Measurements from ENCODE around the gene LUC7L3.
A peak's percentile ranks its signal among the peaks of the same experiment; 100 is the strongest.

The LUC7L3 gene

DNA sequence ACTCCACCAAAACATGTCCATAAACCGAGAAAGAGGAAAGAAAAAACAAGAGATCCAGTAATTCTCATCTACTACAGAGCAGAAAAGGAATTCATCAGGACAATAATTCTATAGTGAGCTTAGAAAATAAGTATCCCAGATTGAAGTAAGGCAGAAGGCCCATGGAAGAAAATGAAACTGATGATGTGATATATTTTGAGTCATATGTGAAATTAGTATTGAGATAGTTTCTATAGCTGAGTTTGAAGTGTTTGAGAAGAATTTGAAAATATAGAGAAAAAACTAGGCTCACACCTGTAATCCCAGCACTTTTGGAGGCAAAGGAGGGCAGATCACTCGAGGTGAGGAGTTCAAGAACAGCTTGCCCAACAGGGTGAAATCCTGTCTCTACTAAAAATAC is 19.7 kb downstream of the LUC7L3 start:
- FAIRE-seq, result no peak

DNA sequence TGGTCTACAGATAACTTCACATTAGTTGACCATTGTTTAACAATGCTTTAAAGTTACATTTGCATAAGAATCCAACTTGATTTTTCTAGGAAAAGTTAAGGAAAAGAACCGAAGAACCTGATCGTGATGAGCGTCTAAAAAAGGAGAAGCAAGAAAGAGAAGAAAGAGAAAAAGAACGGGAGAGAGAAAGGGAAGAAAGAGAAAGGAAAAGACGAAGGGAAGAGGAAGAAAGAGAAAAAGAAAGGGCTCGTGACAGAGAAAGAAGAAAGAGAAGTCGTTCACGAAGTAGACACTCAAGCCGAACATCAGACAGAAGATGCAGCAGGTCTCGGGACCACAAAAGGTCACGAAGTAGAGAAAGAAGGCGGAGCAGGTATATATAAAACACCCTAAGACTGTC is 26.2 kb downstream of the LUC7L3 start:
- DNase-seq (ENCODE audit: insufficient read length, low spot score), result no peak
- no peak for FAIRE-seq

More for the DNA sequence above, 19.7 kb downstream of the LUC7L3 start:
- DNase-seq (ENCODE audit: insufficient read length, low spot score), result no peak

DNA sequence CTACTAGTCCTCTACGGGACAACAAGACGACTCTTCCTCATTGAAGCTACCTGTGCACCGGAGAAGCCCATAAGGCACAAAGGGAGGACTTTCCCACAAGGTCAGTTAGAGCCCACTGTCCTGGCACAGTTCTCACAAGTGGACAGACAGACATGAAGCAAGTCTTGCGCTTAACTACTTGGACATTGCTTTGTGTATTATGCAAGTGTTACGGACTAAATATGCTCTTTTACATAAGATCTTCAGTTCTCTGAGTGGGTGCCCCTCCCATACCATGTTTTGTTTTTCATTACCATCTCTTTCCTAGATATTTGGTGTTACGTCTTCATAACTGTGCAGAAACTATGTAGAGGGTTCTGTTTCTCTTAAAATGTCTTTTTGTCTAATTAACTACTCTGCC is 29.8 kb downstream of the LUC7L3 start:
- FAIRE-seq, result peak; percentile 77
- DNase-seq (ENCODE audit: insufficient read length, low spot score), result no peak

DNA sequence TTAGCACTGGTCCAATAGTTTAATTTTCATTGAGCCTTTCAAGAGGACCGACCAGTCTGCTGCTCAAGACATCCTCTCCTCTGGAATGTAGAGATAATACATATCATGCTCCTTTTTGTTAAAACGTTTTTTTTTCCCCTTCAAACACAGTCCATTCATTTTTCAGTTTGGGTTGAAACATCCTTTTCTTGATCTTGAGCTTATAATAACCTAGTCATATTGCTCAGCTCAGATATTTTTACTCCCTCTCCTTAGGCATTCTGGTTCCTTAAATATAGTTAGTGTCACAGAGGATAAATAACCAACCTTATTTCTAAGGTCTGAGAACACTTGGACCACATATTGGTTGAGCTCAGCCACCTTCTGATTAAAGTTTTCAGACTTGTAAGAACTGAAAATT is 35.1 kb downstream of the LUC7L3 start:
- DNase-seq (ENCODE audit: insufficient read length, low spot score), result no peak
- FAIRE-seq, result no peak

DNA sequence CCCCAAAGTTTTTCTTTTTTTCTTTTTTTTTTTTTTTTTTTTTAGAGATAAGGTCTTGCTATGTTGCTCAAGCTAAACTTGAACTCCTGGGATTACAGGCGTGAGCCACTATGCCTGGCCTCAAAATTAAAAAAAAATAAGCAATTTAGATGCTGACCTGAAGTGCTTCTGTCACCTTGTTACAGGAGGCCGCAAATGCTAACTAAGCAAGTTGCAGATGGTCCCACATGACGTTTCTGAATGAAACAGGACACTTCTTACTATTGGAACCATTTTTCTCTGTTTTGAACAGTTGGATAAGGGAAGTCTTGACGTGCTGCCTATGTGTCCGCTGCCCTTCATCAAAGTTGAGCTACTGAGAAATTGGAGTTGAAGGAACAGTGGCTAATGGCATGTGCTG is 39.1 kb downstream of the LUC7L3 start:
- FAIRE-seq (no peak), DNase-seq (ENCODE audit: insufficient read length, low spot score) (no peak)

DNA sequence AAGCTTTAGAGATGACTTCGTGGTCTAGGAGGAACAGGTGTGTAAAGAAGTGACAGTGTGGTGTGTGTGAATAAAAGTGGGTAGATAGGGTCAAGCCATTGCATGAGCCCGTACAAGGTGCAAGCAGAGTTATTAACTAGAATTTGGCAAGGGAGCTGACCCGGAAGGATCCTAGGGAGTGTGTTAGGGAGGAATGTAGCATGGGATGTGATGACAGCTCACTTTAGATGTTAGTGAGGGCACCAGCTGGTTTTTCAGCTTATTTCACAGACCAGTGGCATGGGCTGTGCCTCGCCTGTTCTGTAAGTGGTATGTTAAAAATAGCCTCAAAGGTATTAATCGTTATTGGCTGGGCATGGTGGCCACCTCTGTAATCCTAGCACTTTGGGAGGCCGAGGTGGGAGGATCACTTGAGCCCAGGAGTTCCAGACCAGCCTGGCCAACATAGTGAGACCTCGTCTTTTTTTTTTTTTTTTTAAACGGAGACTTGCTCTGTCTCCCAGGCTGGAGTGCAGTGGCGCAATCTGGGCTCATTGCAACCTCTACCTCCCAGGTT is 39.7 kb downstream of the LUC7L3 start:
- DNase-seq (ENCODE audit: insufficient read length, low spot score), result no peak
- FAIRE-seq, result no peak

DNA sequence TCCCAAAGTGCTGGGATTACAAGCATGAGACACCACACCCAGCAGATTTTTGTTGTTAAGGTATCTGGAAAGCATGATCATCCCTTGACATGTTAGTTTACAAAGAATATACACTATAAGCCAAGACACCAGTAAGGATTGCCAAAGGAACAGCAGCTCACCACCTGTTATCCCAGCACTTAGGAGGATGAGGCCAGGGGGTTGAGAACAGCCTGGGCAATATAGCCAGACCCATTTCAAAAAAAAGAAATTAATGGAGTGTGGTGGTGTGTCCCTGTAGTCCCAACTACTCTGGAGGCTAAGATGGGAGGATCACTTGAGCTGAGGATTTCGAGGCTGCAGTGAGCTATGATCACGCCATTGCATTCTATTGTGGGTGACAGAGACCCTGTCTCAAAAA is 42.8 kb downstream of the LUC7L3 start:
- no peak for FAIRE-seq

DNA sequence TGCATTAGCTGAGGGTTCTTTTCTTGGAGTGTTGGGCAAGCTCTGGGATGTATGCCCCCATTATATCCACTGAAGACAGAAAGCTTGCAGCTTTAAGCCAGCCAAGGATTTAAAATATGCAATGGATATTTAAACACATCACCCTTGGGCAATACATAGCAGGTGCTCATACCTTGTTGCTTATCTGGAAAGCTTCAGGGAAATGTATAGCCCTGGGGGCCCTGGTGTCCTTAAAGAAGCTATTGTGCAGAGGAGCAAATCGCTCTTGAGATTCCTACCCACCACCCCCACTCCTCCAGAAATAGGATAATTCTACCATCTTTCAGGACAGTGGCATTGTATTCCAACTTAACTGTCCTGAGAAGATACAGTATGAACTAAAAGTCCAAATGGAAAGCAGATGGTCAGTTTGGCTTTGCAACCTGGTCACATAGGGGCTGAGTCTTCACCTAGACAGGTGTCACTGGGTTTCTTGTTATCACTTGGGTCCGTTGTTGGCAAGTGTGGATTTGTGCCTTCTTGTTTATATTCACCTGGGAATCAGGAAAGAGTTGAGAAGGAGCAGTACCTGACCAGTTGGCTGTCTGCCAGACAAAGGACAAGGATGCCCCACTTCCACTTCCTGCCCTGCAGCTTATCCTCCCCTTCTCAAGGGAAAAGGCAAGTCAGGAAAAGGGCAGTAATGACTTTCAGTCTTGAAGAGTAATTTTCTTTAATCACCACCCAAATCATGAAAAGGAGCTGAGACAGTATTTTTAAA is 44.5 kb downstream of the LUC7L3 start:
- no peak for FAIRE-seq
- DNase-seq (ENCODE audit: insufficient read length, low spot score), result no peak

More for the DNA sequence above, 42.8 kb downstream of the LUC7L3 start:
- DNase-seq (ENCODE audit: insufficient read length, low spot score), result no peak

DNA sequence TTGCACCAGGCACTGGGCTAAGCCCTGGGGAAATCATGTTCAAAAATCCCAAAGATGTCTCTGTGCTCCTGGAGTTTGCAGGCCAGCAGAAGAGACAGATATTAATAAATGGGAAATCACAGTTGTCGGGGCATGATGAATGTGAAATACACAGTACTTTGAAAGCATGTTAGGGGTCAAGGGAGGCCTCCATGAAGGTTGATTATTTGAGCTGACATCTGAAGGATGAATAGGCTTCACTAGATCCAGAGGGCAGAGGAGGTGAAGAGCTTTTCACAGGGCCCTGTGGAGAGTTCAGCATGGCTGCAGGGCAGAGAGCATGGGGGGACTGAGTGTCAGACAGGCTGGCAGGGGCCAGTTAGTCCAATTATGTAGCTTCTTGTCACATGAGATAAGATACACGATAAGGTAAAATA is 45.3 kb downstream of the LUC7L3 start:
- no peak for DNase-seq (ENCODE audit: insufficient read length, low spot score)
- no peak for FAIRE-seq

DNA sequence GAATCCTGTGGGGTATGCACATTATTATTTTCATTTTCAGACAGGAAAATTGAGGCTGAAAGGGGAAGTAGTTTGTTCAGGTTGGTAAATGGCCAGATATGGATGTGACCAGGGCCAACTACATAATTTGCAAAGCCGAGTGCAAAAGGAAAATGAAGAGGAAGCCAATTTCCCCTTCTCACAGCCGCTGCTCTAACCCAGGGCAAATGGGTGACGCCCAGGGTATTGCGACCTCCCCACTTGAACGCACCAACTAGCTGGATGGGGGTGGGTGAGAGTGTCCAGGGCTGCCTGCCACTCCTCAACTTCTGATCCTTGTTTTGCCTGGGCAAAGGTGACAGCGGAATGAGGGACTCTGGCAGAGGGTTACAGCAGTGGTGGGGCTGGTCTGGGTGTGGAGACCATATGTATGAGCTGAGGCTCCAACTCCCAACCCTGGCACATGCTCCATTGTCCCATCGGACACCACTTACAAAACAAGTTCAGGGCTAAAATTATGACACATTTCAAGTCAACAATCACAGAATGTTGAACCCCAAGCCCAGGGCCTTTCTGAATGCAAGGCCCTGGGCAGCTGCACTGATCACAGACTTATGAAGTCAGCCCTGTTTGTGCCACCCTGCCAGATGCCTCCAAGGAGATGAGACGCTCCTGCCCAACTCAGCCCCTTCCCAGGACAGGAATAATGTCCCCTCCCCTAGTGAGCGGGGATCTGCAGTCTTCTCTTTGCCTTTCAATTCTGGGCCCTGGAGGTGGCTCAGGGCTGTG is 46.2 kb downstream of the LUC7L3 start:
- FAIRE-seq, result no peak
- no peak for DNase-seq (ENCODE audit: insufficient read length, low spot score)

DNA sequence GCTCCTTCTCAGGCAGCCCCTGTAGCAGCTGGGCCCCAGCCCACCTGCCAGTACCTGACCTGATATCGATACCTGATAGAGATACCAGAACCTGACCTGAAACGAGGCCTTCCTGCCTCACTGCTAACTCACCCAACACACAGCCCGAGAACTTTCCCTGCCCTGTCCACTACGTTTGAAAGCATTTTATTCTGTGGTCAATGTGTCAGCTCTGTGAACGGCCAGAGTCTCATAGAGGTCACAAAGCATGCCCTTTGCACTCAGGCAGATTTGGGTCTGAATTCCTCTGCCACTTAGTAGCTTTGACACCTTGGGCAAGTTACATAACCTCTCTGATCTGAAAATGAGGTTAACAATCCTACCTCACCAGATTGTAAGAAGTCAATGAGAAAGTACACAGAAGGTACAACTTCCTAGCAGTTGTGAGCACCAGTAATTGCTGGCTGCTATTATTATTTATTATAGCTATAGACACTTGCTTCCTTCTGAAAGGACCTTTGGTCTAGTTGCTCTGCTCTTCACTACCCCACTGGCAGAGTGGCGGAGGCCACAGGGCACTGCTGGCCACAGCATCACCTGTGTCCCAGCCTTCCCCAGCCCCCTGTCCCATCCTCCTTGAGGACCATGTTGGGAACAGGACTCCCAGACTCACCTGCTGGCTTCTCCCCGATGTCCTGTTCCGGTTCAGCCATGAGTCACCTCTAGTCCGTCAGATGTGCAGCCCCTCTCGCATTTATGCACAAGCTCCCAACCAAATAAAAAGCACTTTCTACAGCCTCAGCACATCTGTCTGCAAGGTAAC is 47.0 kb downstream of the LUC7L3 start:
- FAIRE-seq (no peak), DNase-seq (ENCODE audit: insufficient read length, low spot score) (no peak)

DNA sequence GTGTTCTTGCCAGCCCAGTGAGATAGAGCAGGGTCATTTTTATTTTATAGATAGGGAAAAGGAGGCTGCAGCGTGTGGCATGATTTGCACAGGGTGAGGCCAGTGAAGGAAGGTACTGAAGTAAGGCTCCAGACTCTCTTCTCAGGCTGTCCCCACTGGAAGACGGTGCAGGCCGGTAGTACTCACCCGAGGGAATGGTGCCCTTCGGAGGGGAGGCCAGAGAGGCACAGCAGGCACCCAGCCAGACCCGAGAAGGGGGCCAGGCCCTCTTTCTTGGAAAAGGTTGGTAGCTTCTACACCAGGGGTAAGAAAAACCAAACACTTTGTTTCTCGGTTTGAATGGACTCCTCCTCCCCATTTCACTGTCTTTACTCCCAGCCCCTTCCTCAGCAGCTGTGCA is 47.6 kb downstream of the LUC7L3 start:
- DNase-seq (ENCODE audit: insufficient read length, low spot score), result no peak
- no peak for FAIRE-seq

DNA sequence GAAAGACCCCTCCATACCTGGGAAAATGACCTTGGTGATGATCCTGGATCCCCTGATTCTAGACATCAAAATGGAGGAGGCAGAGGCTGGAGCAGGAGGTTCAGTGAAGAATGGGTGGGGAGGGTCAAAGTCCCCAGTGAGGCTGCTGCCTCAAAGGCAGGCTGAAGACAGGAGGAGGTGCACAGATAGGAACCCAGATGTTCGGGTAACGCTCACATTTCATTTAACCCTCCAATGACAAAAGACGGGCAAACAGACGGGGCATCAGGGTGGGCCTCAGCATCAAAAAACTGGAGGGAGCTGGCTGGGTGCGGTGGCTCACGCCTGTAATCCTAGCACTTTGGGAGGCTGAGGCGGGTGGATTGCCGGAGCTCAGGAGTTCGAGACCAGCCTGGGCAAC is 48.0 kb downstream of the LUC7L3 start, which contains the start of gene ANKRD40CL:
ANKRD40CL (minus strand) TSS at position 73 of the 400 bp plus-strand sequence. CDS start 605 bp downstream, outside the sequence.
- no peak for FAIRE-seq

DNA sequence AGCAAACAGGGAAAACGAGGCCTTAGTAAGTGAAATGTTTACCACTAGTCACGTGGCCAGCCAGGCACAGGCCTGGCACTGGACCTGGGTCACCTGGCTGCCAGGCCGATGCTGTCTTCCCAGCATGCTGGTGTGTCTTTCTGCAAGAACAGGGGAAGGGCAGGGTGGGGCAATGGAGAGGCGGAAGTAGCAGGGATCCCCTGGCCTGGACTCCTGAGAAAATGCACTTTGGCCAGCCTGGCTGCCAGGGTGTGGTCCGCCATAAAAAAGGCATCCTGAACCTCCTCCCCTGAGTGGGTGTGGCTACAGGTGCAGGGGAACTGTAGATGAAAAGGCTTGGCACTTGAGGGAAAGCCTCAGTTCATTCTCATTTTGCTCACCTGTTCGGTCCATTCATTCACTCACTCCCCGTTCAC is 49.0 kb downstream of the LUC7L3 start:
- DNase-seq (ENCODE audit: insufficient read length, low spot score) (no peak), FAIRE-seq (no peak)

More for the DNA sequence above, 48.0 kb downstream of the LUC7L3 start, which contains the start of gene ANKRD40CL:
- DNase-seq (ENCODE audit: insufficient read length, low spot score), result no peak

DNA sequence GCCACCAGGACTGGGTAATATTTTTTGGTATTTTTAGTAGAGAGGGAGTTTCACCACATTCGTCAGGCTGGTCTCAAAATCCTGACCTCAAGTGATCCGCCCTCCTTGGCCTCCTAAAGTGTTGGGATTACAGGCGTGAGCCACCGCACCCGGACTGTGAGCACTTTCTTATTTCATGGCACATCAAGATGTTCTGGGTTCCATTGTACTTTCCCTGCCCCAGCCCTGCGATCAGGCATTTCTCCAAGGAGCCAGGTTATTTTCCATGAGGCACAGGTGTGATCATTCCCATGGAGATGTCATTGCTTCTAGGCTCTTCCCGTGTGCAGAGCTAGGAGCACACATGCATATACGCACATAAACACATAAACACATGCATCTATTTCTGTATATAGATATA is 50.5 kb downstream of the LUC7L3 start:
- FAIRE-seq (no peak), DNase-seq (ENCODE audit: insufficient read length, low spot score) (no peak)

DNA sequence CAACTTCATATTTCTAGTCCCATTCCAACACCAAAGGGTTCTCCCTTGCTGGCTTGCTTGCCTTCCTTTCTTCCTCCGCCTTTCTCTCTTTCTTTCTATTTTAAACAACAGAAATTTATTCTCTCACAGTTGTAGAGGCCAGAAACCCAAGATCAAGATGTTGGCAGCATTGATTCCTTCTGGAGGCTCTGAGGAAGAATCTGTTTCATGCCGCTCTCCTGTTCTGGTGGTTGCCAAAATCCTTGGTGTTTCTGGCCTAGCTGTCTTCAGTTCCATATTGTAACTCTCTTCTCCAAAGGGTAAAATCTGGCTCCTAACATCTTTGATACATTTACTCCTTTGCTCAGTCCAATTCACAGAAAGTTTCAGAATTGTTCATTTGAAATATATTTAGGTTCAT is 50.9 kb downstream of the LUC7L3 start:
- DNase-seq (ENCODE audit: insufficient read length, low spot score), result no peak
- no peak for FAIRE-seq

DNA sequence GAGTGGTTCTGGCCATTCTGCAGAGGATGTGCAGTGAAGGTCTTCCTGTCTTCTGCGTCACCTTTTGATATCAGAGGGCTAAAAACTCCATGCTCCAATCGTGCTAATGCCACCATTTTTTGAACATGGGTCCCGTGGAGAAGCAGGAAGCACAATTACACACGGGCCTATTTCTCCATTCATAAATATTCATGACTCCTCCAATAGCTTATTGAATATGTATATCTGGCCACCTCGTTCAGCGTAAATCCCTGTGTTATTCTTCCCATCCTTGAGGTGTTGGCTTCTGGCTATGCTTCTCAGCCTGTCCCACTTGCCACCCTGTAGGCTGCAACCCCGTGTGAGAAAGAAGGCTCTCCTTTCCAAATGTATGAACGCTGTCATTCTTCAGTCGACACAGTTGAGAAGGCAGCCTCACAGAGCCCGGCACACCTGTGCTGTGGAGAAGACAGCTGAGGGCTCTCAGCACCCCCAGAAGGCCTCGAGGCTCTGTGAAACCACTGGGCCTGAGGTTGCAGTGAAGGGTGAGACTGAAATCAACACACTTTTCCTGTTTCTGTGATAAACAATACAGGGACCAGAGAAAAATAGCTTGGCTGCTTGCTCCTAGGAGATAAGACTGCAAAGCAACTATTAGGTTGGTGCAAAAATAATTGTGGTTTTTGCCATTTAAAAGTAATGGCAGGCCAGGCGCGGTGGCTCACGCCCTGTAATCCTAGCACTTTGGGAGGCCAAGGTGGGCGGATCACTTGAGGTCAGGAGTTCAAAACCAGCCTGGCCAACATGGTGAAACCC is 52.8 kb downstream of the LUC7L3 start:
- no peak for FAIRE-seq
- no peak for DNase-seq (ENCODE audit: insufficient read length, low spot score)

DNA sequence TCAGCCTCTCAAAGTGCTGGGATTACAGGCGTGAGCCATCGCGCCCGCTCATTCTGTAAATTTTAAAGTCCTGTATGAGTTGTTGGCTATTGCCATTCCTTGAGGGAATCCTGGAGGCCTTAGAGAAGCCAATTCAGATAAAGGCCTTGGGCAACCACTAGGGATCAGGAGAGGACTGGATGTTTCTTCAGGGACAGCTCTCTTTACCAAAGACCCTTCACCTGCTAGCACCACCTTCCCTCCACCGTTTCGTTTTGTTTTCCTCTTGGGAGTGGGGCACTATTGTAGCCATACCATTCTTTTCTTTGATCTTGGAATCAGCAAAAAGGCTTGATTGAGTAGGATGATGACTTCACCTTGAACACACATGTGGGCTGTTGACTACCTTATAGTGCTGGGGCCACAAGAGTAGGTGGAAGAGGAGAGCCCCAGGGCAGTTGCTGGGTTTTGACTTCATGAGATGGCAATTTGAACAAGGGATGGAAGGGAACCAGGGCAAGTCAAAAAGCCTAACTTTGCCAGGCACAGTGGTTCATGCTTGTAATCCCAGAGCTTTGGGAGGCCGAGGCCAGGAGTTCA is 54.9 kb downstream of the LUC7L3 start:
- FAIRE-seq (no peak), DNase-seq (ENCODE audit: insufficient read length, low spot score) (no peak)

DNA sequence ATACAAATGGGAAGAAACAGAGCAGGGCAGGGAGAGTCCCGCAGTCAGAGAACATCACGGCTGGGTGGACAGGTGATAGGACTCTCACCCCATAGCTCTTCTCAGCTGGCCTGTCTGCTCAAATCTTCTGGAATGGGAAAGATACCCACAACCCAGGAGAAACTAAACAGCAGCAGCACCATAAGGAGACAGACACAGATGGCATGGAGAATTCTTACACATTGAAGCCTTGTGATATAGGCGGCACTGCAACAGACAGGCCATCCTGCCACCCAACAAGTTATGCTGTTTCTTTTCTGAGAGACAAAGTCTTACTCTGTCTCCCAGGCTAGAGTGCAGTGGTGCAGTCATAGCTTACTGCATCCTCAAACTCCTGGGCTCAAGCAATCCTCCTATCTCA is 56.5 kb downstream of the LUC7L3 start:
- DNase-seq (ENCODE audit: insufficient read length, low spot score), result no peak
- peak; percentile 9 for FAIRE-seq

DNA sequence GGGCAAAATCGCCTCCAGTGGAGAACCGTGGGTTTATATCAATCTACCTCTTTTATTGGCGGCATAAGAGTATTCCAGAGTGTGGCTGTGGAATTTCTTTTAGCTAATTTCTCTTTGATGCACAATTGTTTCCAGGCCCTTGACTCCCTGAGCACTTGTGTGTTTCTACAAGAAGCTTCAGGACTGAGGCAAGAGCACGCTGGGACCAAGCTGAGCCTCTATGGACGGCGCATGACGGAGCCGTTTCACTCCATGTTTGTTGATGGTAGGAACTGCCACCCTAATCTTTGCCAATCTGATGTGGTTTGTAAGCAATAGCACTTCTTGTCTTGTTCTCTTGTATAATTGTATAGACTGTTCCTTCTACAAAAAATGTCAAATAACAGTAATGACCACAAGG is 59.1 kb downstream of the LUC7L3 start:
- DNase-seq (ENCODE audit: insufficient read length, low spot score) (no peak), FAIRE-seq (no peak)

Measured in HTR-8/SVneo (cell line).